HL-60 (cell line): Measurements from ENCODE around the gene ARHGAP33.

ENCODE experiments used
- DNase-seq, 2 experiments: peaks; one replicate each; pipeline ENCODE4 v3.0.0-alpha.2; 2010 to 2020; ENCODE audit warnings: low read depth in 1 of 2, low spot score in 1 of 2
- H3K27ac ChIP-seq: fragments of 250-450 bp; sonication (Bioruptor Pico); replicated peaks from 2 replicates; pipeline ENCODE4 v1.5.1; 2020; ENCODE audit warnings: mild to moderate bottlenecking, moderate library complexity
- H3K27me3 ChIP-seq: fragments of 250-450 bp; sonication (Bioruptor Pico); 2 replicates; pipeline ENCODE4 v1.5.1; 2021; ENCODE audit warnings: mild to moderate bottlenecking, moderate library complexity; ENCODE audit not compliant: insufficient read depth, poor library complexity, severe bottlenecking
- H3K4me3 ChIP-seq: replicated peaks from 2 replicates; pipeline ENCODE4 v1.5.1; 2011; ENCODE audit warnings: mild to moderate bottlenecking, control low read depth, low read length; ENCODE audit not compliant: insufficient read depth
- GABPA ChIP-seq: IDR thresholded peaks from 2 replicates; pipeline ENCODE4 v1.6.1; 2012; ENCODE audit warnings: low read depth
- POLR2AphosphoS5 ChIP-seq: IDR thresholded peaks from 2 replicates; pipeline ENCODE4 v1.6.1; 2012; ENCODE audit warnings: low read depth
- SPI1 ChIP-seq: IDR thresholded peaks from 2 replicates; pipeline ENCODE4 v1.6.1; 2012; ENCODE audit warnings: low read depth, mild to moderate bottlenecking, borderline replicate concordance
- TF ChIP-seq, protein P1 (sequence below): IDR thresholded peaks from one replicate; pipeline ENCODE4 v1.5.1; 2011; ENCODE audit warnings: low read length, control low read depth, inconsistent platforms; ENCODE audit not compliant: insufficient read depth
- TF ChIP-seq, protein P2 (sequence below): IDR thresholded peaks from 2 replicates; pipeline ENCODE4 v1.6.1; 2012; ENCODE audit warnings: low read depth; ENCODE audit not compliant: insufficient replicate concordance

ARHGAP33 gene

DNA sequence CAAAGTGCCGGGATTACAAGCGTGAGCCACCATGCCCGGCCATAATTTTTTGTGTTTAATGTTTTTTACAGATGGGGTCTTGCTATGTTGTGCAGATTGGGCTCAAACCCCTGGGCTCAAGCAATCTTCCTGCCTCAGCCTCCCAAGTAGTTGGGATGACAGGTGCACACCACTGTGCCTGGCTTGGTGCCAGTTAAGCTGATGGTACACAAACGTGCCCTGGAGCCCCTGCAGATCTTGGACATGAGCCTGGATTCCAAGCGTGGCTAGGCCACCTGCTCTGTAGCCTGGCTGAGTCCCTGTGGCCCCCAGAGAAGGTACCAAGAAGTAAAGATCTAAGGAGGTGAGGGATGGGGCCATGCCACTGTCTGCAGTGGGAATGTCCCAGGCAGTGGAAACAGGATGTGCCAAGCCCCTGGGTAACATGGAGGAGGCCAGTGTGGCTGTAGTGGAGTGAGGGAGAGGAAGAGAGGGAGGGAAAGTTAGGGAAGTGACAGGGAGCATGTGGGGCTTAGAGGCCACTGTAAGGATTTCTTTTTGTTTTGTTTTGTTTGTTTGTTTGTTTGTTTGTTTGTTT is 30.2 kb downstream of the ARHGAP33 start:
- DNase-seq = no peak

DNA sequence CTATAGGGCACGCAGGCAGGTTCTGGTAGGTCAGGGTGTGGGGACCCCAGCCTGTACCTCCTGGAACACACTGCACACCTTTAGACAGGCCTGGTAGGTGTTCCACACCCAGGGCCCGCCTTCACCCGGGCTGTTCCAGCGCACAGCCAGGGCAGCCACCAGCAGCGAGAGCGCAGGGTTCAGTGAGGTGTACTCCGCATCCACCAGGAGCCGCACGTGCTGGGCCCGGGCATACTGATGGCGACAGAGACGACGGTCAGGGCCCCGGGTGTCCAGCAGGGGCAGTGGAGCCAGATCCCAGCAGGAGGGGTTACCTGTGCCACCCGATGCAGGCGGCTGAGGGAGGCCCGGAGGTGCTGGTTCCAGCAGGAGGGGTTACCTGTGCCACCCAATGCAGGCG is 31.2 kb downstream of the ARHGAP33 start:
- TF ChIP-seq GABPA = no peak
- TF ChIP-seq, protein P1, sequence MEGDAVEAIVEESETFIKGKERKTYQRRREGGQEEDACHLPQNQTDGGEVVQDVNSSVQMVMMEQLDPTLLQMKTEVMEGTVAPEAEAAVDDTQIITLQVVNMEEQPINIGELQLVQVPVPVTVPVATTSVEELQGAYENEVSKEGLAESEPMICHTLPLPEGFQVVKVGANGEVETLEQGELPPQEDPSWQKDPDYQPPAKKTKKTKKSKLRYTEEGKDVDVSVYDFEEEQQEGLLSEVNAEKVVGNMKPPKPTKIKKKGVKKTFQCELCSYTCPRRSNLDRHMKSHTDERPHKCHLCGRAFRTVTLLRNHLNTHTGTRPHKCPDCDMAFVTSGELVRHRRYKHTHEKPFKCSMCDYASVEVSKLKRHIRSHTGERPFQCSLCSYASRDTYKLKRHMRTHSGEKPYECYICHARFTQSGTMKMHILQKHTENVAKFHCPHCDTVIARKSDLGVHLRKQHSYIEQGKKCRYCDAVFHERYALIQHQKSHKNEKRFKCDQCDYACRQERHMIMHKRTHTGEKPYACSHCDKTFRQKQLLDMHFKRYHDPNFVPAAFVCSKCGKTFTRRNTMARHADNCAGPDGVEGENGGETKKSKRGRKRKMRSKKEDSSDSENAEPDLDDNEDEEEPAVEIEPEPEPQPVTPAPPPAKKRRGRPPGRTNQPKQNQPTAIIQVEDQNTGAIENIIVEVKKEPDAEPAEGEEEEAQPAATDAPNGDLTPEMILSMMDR = no peak
- TF ChIP-seq POLR2AphosphoS5 = no peak
- Histone ChIP-seq H3K4me3 (no peak overlapping the region), H3K27ac (no peak overlapping the region), H3K27me3 (no peaks in the 10 kb centered on the region)
- no peak for DNase-seq

More for the DNA sequence above, 30.2 kb downstream of the ARHGAP33 start:
- TF ChIP-seq, protein P1 = no peak
- TF ChIP-seq, protein P2, sequence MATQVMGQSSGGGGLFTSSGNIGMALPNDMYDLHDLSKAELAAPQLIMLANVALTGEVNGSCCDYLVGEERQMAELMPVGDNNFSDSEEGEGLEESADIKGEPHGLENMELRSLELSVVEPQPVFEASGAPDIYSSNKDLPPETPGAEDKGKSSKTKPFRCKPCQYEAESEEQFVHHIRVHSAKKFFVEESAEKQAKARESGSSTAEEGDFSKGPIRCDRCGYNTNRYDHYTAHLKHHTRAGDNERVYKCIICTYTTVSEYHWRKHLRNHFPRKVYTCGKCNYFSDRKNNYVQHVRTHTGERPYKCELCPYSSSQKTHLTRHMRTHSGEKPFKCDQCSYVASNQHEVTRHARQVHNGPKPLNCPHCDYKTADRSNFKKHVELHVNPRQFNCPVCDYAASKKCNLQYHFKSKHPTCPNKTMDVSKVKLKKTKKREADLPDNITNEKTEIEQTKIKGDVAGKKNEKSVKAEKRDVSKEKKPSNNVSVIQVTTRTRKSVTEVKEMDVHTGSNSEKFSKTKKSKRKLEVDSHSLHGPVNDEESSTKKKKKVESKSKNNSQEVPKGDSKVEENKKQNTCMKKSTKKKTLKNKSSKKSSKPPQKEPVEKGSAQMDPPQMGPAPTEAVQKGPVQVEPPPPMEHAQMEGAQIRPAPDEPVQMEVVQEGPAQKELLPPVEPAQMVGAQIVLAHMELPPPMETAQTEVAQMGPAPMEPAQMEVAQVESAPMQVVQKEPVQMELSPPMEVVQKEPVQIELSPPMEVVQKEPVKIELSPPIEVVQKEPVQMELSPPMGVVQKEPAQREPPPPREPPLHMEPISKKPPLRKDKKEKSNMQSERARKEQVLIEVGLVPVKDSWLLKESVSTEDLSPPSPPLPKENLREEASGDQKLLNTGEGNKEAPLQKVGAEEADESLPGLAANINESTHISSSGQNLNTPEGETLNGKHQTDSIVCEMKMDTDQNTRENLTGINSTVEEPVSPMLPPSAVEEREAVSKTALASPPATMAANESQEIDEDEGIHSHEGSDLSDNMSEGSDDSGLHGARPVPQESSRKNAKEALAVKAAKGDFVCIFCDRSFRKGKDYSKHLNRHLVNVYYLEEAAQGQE = no peak
- TF ChIP-seq GABPA (no peak), POLR2AphosphoS5 (no peak), SPI1 (no peak)
- no peaks in the 10 kb centered on the region for H3K27me3 ChIP-seq
- no peak overlapping the region for H3K4me3 ChIP-seq
- no peak overlapping the region for H3K27ac ChIP-seq

DNA sequence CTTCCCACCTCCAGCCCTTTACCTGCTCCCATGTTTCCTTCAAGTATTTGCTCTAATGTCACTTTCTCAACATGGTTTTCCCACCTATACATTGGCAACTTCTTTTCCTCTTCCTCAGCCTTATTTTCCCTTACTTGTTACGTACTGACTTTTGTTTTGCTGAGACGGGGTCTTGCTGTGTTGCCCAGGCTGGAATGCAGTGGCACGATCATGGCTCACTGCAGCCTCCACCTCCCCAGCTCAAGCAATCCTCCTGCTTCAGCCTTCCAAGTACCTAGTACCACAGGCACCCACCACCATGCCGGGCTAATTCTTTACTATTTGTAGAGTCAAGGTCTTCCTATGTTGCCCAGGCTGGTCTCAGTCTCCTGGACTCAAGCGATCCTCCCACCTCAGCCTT is 32.3 kb downstream of the ARHGAP33 start:
- no peaks in the 10 kb centered on the region for H3K27me3 ChIP-seq
- TF ChIP-seq, protein P2 = no peak
- no peak for TF ChIP-seq SPI1
- TF ChIP-seq GABPA = no peak
- no peak for TF ChIP-seq POLR2AphosphoS5
- TF ChIP-seq, protein P1 = no peak
- no peak for DNase-seq
- H3K4me3 ChIP-seq = no peak overlapping the region
- H3K27ac ChIP-seq = no peak overlapping the region
